Airway epithelial cell (primary cell): ENCODE measurements around the gene HNF4A. TPM values are rescaled to one million over a fixed set of nuclear protein-coding genes. Genes with fewer than 3 reads are reported as not detected.

Experiments
- total RNA-seq: library from RNA; depleted of rRNA; stranded (reverse); fragments of >200 nt; gene quantifications from 2 replicates; pipeline ENCODE4 v1.2.3, GENCODE V29; 2015

Gene HNF4A
- total RNA-seq, result not detected in 2 replicates

GRCh38 chr20:44355498-44356352, at the start of gene HNF4A:
TSS of gene HNF4A (plus strand) at chr20:44355699. CDS start at chr20:44355805, 106 bp downstream.

GRCh38 chr20:44310664-44311639, 44.5 kb upstream of the HNF4A start, which contains the start of gene FITM2:
TSS of gene FITM2 (minus strand) at chr20:44311202. CDS start at chr20:44311148, 54 bp downstream.

GRCh38 chr20:44336725-44337380, 18.6 kb upstream of the HNF4A start, which contains the start of gene R3HDML:
TSS of gene R3HDML (plus strand) at chr20:44337043. CDS start at chr20:44337158, 115 bp downstream.

GRCh38 chr20:44475694-44476560, 120.4 kb downstream of the HNF4A start, which contains the start of gene TTPAL:
TSS of gene TTPAL (plus strand) at chr20:44475874. CDS start at chr20:44480000, 4,126 bp downstream.

Other genes starting within 250 kb of the HNF4A start
- 0.14 and 0.19 TPM in 2 replicates for gene JPH2, start 168.5 kb upstream of the HNF4A start, total RNA-seq
- 16.8 and 21.4 TPM in 2 replicates for gene OSER1, start 144.9 kb upstream of the HNF4A start, total RNA-seq
- not detected in 2 replicates for gene GDAP1L1, start 108.4 kb upstream of the HNF4A start, total RNA-seq
- 3.2 and 3.5 TPM in 2 replicates for gene FITM2, start 44.5 kb upstream of the HNF4A start, total RNA-seq
- not detected in 2 replicates for gene R3HDML, start 18.7 kb upstream of the HNF4A start, total RNA-seq
- 12.4 and 22.6 TPM in 2 replicates for gene TTPAL, start 120.2 kb downstream of the HNF4A start, total RNA-seq
- gene SERINC3, start 166.4 kb downstream of the HNF4A start, total RNA-seq, result 35.7 and 71.7 TPM in 2 replicates
- 17.8 and 21.0 TPM in 2 replicates for gene PKIG, start 226.9 kb downstream of the HNF4A start, total RNA-seq